Ramos (cell line): Measurements from ENCODE around the gene TWIST1.

Source experiments
- in situ Hi-C: fragments of 300-500 bp; cut with MboI; formaldehyde crosslinking; loops from one replicate; pipeline ENCODE4 v1.14.3; 2022; ENCODE audit warnings: low sequenced_read_pairs; ENCODE audit not compliant: unreplicated experiment

TWIST1 gene

GRCh38 chr7:19113855-19114550, 3.4 kb downstream of the TWIST1 start:
- in situ Hi-C loops = no loop called here

GRCh38 chr7:19113002-19113350, 4.5 kb downstream of the TWIST1 start:
- in situ Hi-C loops = no loop called here

DNA sequence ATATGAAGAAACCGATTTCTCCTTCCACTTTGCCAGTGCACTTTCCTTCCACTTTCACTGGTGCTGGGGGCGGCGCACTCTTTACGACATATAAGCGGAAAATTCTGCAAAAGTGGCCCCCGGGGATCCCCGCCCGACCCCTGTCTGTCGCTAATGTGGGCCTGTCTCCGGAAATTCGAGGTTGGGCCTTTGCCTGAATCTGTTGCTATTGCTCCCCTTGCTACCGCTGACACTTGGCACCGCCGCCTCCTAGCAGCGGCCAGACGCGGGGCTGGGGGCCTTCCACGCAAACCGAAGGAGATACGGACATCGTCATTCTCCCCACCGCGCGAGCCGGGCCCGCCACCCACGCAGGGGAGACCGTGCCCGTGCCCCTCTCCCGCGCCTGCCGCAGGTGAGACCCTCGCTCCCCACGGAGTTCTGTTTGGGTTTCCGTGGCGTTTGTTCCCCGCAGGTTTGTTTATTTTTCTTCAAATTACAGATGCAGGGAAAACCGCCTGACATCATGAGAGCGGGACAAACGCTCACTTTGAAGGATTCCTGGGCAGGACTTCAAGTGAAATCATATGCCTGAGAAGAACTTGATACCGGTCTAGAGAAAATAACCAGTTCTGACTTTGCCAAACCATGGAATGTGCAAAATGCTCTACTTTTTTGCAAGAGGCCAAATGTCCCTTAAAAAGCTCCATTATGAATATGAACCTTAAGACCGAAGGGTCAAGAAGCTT, 5.0 kb downstream of the TWIST1 start:
- in situ Hi-C loops = no loop called here

DNA sequence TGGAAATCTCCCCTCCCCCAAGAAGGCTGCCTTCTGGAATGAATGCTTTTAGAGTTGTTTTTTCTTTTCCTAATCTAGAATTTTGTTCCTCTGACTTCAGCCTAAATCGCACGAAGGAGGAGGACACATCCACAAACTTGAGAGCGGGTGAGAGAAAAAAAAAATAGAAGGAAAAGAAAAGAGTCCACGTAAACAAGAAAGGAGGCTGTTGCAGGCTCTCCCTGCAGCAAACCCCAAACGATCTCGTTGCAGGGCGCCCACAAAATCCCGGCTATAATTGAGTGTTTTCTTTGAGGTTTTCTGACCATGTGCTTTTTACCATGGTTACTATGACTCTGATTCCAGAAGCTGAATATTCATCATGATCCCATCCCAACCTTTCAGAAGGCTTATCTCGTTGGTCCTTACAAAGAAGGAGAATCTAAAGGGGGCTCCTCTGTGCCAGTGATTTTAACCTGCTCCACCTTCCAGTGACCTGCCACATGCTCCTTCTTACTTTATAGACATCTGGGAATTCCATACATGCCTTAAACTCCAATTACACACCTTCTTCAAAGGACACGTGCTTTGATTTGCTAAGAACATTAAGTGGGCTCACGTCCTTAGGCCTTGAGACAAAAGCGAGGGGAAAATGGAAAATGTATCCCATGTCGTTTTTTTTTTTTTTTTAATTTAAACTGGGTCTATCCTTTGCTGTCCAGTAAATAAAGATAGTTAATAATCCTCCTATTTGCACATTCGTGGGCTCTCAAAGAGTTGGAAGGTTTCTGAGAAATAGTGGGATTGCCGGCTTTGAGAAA, 5.8 kb downstream of the TWIST1 start:
- in situ Hi-C loops = no loop called here

GRCh38 chr7:19110776-19111175, 6.7 kb downstream of the TWIST1 start:
- in situ Hi-C loops = no loop called here

- in situ Hi-C loops = no loop called here
Measured at GRCh38 chr7:19110026-19110730, 7.3 kb downstream of the TWIST1 start.

GRCh38 chr7:19109000-19109946, 8.2 kb downstream of the TWIST1 start:
- in situ Hi-C loops = no loop called here

DNA sequence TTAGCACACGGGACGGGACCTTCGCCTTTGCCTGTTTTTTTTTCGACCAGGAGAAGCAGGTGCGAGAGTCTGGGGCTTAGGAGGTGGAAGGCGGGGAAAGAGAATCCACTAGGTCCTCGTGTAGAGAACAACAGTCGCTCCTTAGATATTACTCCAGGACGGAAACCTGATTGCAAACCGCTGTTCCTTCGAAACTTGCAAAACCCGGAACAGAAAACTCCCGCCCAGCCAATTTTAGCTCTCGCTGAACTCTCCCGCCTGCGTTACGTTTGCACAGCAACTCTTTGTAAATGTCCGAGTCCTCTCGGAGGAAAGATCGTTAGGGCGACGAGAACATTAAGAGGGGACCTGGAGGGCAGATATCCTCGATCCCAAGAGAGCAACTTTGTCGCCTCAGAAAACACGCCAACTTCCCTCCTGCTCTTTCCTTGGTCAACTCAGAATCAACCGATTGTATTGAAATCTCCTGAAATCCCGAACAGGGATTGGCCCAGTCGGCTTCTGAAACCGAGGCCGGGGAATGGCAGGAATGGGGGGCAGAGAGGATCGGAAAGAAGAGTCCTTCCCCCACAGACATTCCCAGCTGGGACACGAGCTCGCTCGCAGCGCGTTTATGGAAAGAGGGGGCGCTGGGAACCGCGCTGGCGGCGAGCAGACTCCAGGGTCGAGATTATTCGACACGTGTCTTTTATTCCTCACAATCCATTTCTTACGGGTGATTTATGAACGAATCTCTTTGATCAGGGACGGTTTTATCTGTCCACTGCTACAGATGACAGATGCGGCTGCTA, 9.9 kb downstream of the TWIST1 start:
- in situ Hi-C loops = no loop called here

DNA sequence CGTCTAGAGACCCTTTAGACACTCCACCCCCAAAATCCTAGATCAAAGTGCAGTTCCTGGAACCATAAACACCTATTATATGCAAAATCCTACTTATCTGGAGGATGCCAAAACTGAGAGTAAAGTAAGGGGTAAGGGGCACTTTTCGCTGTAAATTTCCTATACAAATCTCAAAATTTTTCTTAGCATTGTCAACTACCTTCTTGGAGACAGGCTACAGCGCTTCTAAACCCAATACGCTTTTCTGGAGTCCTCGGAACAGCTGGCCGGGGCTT, 10.4 kb downstream of the TWIST1 start:
- in situ Hi-C loops = no loop called here

- in situ Hi-C loops = no loop called here
Measured at GRCh38 chr7:19106241-19107080, 11.0 kb downstream of the TWIST1 start.

DNA sequence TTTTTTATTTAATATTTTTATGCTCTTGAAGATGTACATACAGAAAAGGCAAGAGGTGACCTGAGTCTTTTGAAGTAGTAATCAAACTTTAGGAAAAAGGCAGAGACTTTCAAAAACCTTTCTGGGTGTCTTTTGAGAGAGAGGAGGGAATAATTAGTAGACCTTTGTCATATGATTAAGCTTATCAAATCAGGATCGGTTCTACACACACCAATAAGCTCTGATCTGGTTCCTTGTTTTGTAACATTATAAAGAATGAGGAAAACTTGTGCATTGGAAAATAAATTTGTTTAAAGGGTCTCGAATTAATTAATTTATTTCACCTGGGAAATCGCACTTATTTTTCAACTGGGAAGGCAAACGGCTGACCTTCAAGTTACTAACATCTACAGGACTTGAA, 11.9 kb downstream of the TWIST1 start:
- in situ Hi-C loops = no loop called here

GRCh38 chr7:19104811-19105210, 12.6 kb downstream of the TWIST1 start:
- in situ Hi-C loops = no loop called here

DNA sequence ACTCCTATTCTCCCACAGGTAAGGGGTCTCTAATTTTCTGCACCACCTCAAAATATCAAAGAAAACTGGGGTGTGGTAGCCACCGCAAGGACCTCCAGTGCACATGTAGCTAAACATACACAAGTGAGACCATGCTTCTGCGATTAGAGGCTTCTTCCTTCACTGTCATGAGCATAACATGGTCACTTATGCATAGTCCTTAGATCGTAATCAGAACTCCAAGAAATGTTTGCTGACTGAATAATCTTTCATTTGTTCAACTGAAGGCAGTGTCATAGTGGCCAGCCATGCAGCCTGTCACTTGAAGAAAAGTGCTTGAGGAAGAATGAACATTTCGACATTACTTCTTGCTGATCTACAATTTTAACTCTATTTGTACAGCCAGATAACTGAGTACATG, 14.6 kb downstream of the TWIST1 start:
- in situ Hi-C loops = no loop called here

DNA sequence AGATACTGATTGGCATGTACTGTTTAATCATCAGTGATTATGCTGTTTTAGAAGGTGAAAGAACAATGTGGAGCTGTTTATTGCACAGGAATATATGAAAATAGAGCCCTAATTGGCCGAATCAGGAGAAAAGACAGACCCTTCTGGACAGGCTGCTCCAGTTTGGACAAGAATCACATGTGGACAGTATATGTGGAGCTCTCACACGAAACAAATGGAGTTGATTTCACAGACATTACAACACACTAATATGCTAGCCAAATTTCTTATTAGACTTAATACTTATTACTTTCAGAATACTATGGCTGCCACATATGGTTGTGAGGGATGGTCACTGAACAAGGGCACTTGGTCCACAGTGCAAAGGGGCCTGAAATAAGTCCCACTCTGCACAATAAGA, 15.5 kb downstream of the TWIST1 start:
- in situ Hi-C loops = no loop called here

DNA sequence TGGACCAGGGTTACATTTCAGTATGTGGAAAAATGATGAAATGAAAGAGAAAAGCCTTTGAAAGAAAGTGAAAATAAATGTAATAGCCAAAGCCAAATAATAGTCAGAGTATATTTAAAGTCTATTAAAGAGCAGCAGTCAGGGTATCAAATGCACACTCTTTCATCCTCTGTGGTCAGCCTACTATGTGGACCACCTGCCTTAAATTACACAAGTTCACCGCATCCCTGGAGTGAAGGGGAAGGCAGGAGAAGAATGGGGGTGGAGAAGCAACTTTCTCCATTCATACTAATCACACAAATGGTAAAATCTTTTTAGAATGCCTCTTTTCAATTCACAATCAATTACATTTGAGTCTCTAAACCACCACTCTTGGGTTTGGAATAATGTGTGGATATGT, 16.0 kb downstream of the TWIST1 start:
- in situ Hi-C loops = no loop called here

- in situ Hi-C loops = no loop called here
Measured at GRCh38 chr7:19099924-19100323, 17.5 kb downstream of the TWIST1 start.

DNA sequence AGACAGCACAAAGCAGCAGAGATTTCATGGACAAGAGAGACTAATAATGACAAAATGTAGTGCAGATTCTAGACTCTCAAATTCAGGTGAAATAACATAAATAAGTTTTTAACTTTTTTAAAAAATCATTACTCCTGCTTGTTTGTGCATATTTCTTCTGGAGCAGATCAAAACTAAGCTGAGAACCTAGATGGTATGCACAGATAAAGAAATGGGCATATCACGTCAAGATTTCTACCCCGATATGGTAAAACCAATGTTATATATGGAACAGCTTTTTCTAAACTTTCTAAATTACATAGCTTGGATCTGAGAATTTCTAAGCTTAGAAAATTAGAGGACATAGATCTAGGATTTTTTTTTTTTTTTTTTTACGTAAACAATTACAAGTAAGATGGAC, 18.2 kb downstream of the TWIST1 start:
- in situ Hi-C loops = no loop called here

GRCh38 chr7:19098510-19098909, 18.9 kb downstream of the TWIST1 start:
- in situ Hi-C loops = no loop called here
